Stomach (tissue), 9 donors: Measurements from ENCODE around the gene NPHP4. TPM values are rescaled to one million over a fixed set of nuclear protein-coding genes. Genes with fewer than 3 reads are reported as not detected.

ENCODE experiments used
- DNase-seq, 2 donors: peaks; one replicate each; pipeline versions ENCODE4 v3.0.0 to v3.0.0-alpha.2; 2013 to 2019
- H3K27ac ChIP-seq, 5 donors: fragments of 200-600 bp in 4 of 5; sonication (generic) in 4 of 5; one replicate each; pipeline ENCODE4 v1.5.1; 2013 to 2019; ENCODE audit warnings: mild to moderate bottlenecking in 1 of 5, moderate library complexity in 1 of 5
- H3K27me3 ChIP-seq, 3 donors: fragments of 200-600 bp; sonication (generic); one replicate each; pipeline ENCODE4 v1.5.1; 2017 to 2019; ENCODE audit warnings: mixed run types in 1 of 3
- H3K36me3 ChIP-seq, 4 donors: fragments of 200-600 bp; sonication (generic); 1 replicate in 3 of 4; 2 replicates in 1 of 4; pipeline ENCODE4 v1.5.1; 2016 to 2019
- H3K4me1 ChIP-seq, 4 donors: fragments of 200-600 bp; sonication (generic); one replicate each; pipeline ENCODE4 v1.5.1; 2016 to 2019
- H3K4me3 ChIP-seq, 4 donors: fragments of 200-600 bp; sonication (generic) in 3 of 4; one replicate each; pipeline ENCODE4 v1.5.1; 2016 to 2019; ENCODE audit warnings: mild to moderate bottlenecking in 1 of 4
- H3K9me3 ChIP-seq, 4 donors: fragments of 200-600 bp; sonication (generic); one replicate each; pipeline ENCODE4 v1.5.1; 2016 to 2019
- EP300 ChIP-seq: sonication (generic); formaldehyde crosslinking; IDR thresholded peaks from one replicate; pipeline ENCODE4 v1.6.1; 2017; ENCODE audit warnings: antibody characterized with exemption
- POLR2A ChIP-seq, 4 donors: fragments of 450-650 bp; IDR thresholded peaks; one replicate each; pipeline ENCODE4 v1.6.1; 2016; ENCODE audit warnings: antibody characterized with exemption in 4 of 4, control low read depth in 2 of 4, mild to moderate bottlenecking in 1 of 4, moderate library complexity in 1 of 4
- POLR2AphosphoS5 ChIP-seq, 3 donors: sonication (generic); formaldehyde crosslinking; IDR thresholded peaks; one replicate each; pipeline ENCODE4 v1.6.1; 2016; ENCODE audit warnings: antibody characterized with exemption in 3 of 3
- WGBS, 5 donors: extraction: QIAGEN DNeasy Blood & Tissue Kit in 3 of 5; methylation state at CpG; one replicate each; pipeline versions ENCODE4 v1.1.5 to v1.1.7; 2013 to 2018; 5-methylcytosine and 5-hydroxymethylcytosine counted together
- intact Hi-C: fragments of 100-400 bp; cut with DNase I; formaldehyde crosslinking; loops from one replicate; pipeline ENCODE4 v1.15.1; 2023; ENCODE audit warnings: low total_unique reads
- polyA plus RNA-seq, 3 donors: library from polyadenylated mRNA; stranded (reverse); fragments of 200-250 nt; gene quantifications; one replicate each; pipeline ENCODE4 v1.2.3, GENCODE V29; 2013
- total RNA-seq, 5 donors: library from RNA; depleted of rRNA; stranded (reverse); fragments of >200 nt; gene quantifications; one replicate each; pipeline versions ENCODE4 v1.1.0 to v1.2.3, GENCODE V29; 2014 to 2016
- TF ChIP-seq, protein P1 (sequence below), 7 experiments: fragments of 450-650 bp in 4 of 7; fragments of 200-600 bp in 3 of 7; sonication (generic) in 3 of 7; IDR thresholded peaks; one replicate each; pipeline ENCODE4 v1.5.1; 2016 to 2019; ENCODE audit warnings: antibody characterized with exemption in 7 of 7, control low read depth in 2 of 7, mild to moderate bottlenecking in 1 of 7
- donor health status: healthy with polysubstance abuse.
- donor health status: Bipolar disorder and iron deficiency.
- donor health status: healthy.

Gene NPHP4
- total and polyA plus RNA-seq, 8 donors: 1.9 to 29.7 (median 7.3) TPM

- 69 to 88% (median 85%) methylated on average over 6 to 13 of the region's 13 CpGs for WGBS, 5 donors
- TF ChIP-seq, protein P1, sequence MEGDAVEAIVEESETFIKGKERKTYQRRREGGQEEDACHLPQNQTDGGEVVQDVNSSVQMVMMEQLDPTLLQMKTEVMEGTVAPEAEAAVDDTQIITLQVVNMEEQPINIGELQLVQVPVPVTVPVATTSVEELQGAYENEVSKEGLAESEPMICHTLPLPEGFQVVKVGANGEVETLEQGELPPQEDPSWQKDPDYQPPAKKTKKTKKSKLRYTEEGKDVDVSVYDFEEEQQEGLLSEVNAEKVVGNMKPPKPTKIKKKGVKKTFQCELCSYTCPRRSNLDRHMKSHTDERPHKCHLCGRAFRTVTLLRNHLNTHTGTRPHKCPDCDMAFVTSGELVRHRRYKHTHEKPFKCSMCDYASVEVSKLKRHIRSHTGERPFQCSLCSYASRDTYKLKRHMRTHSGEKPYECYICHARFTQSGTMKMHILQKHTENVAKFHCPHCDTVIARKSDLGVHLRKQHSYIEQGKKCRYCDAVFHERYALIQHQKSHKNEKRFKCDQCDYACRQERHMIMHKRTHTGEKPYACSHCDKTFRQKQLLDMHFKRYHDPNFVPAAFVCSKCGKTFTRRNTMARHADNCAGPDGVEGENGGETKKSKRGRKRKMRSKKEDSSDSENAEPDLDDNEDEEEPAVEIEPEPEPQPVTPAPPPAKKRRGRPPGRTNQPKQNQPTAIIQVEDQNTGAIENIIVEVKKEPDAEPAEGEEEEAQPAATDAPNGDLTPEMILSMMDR (IDR thresholded peaks at IDR 0.05): no peak
- TF ChIP-seq EP300 (no peak), POLR2AphosphoS5 (IDR thresholded peaks at IDR 0.05) (no peak), POLR2A (IDR thresholded peaks at IDR 0.05) (no peak)
- no peak for DNase-seq
- Histone ChIP-seq H3K9me3 (no peaks in the 10 kb centered on the region), H3K27me3 (peaks cover 0 to 83% (median 12%) of the 10 kb centered on the region in 3 donors), H3K27ac (no peak overlapping the region), H3K4me1 (no peaks in the 10 kb centered on the region), H3K36me3 (no peaks in the 10 kb centered on the region), H3K4me3 (no peak overlapping the region)
- intact Hi-C loops: no loop called here
Measured at GRCh38 chr1:5842679-5843078, 149.5 kb downstream of the NPHP4 start.

DNA sequence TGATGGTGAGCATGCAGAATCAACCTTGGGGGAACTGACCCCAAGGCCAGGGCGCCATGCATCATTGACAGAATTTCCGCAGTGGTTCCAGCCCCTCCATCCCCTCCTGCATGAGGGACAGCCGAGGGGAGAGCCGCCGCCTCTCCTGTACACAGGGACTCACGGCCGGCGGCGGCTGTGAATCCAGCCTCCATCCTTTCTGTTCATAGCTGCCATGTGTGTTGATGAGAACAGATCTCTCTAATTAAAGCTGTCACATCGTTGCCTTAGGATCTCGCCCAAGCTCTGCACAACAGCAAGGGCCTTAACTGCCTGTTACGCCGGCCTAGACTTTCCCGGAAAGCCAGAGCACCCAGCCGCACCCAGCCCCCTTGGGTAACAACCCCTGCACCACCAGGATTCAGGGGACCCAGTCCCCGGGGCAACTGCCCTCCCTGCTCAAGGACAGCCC is 151.6 kb downstream of the NPHP4 start:
- Histone ChIP-seq H3K4me1 (no peaks in the 10 kb centered on the region), H3K4me3 (no peak overlapping the region), H3K27ac (no peak overlapping the region), H3K27me3 (peaks cover 0 to 81% (median 8%) of the 10 kb centered on the region in 3 donors), H3K36me3 (no peaks in the 10 kb centered on the region), H3K9me3 (no peaks in the 10 kb centered on the region)
- intact Hi-C loops: no loop called here
- TF ChIP-seq, protein P1 (IDR thresholded peaks at IDR 0.05): no peak
- TF ChIP-seq POLR2A (IDR thresholded peaks at IDR 0.05) (no peak), EP300 (no peak), POLR2AphosphoS5 (IDR thresholded peaks at IDR 0.05) (no peak)
- DNase-seq: no peak
- WGBS, 5 donors: 74 to 82% (median 81%) methylated on average over 9 to 16 of the region's 16 CpGs

- no peak for TF ChIP-seq POLR2AphosphoS5 (IDR thresholded peaks at IDR 0.05)
- no peak for TF ChIP-seq POLR2A (IDR thresholded peaks at IDR 0.05)
- TF ChIP-seq EP300: no peak
- TF ChIP-seq, protein P1 (IDR thresholded peaks at IDR 0.05): no peak
- intact Hi-C loops: no loop called here
- no peak for DNase-seq
- no peak overlapping the region for H3K4me3 ChIP-seq
- no peak overlapping the region for H3K27ac ChIP-seq
- H3K36me3 ChIP-seq: no peaks in the 10 kb centered on the region
- H3K9me3 ChIP-seq: no peaks in the 10 kb centered on the region
- peaks cover 0 to 77% (median 8%) of the 10 kb centered on the region in 3 donors for H3K27me3 ChIP-seq
- no peaks in the 10 kb centered on the region for H3K4me1 ChIP-seq
- WGBS, 5 donors: 75 to 88% (median 78%) methylated on average over 7 to 11 of the region's 11 CpGs
Measured at GRCh38 chr1:5839881-5840550, 152.2 kb downstream of the NPHP4 start.

- WGBS, 5 donors: 62 to 74% (median 66%) methylated on average over 6 of the region's 6 CpGs
- Histone ChIP-seq H3K4me3 (no peak overlapping the region), H3K4me1 (no peaks in the 10 kb centered on the region), H3K27ac (no peak overlapping the region), H3K27me3 (peaks cover 0 to 77% (median 8%) of the 10 kb centered on the region in 3 donors), H3K36me3 (no peaks in the 10 kb centered on the region), H3K9me3 (no peaks in the 10 kb centered on the region)
- TF ChIP-seq EP300 (no peak), POLR2AphosphoS5 (IDR thresholded peaks at IDR 0.05) (no peak), POLR2A (IDR thresholded peaks at IDR 0.05) (no peak)
- TF ChIP-seq, protein P1 (IDR thresholded peaks at IDR 0.05): no peak
- intact Hi-C loops: no loop called here
- DNase-seq: no peak
Measured at GRCh38 chr1:5839161-5839880, 152.9 kb downstream of the NPHP4 start.
